Measurements from ENCODE around the gene HAS3.

HAS3 gene

GRCh38 chr16:69093974-69094373 lies 11.5 kb upstream of the HAS3 start:
- no peak for TF ChIP-seq CTCF (conservative IDR thresholded peaks at IDR 0.05; ENCODE audit: low read length)
- DNase-seq (ENCODE audit: low read depth), result no peak

GRCh38 chr16:69094501-69094900 lies 11.0 kb upstream of the HAS3 start:
- TF ChIP-seq CTCF (conservative IDR thresholded peaks at IDR 0.05; ENCODE audit: low read length), result no peak
- H3K4me3 ChIP-seq (ENCODE audit: low read length), result no peak overlapping the region

More at GRCh38 chr16:69093974-69094373, 11.5 kb upstream of the HAS3 start:
- no peak overlapping the region for H3K4me3 ChIP-seq (ENCODE audit: low read length)

GRCh38 chr16:69095193-69095592 lies 10.3 kb upstream of the HAS3 start:
- TF ChIP-seq CTCF (conservative IDR thresholded peaks at IDR 0.05; ENCODE audit: low read length), result no peak
- no peak overlapping the region for H3K4me3 ChIP-seq (ENCODE audit: low read length)
- no peak for DNase-seq (ENCODE audit: low read depth)

More at GRCh38 chr16:69094501-69094900, 11.0 kb upstream of the HAS3 start:
- no peak for DNase-seq (ENCODE audit: low read depth)

GRCh38 chr16:69100071-69100691 lies 5.3 kb upstream of the HAS3 start:
- TF ChIP-seq CTCF (conservative IDR thresholded peaks at IDR 0.05; ENCODE audit: low read length), result no peak
- no peak for DNase-seq (ENCODE audit: low read depth)
- no peak overlapping the region for H3K4me3 ChIP-seq (ENCODE audit: low read length)

GRCh38 chr16:69106491-69107315 lies 1.2 kb downstream of the HAS3 start:
- H3K4me3 ChIP-seq (ENCODE audit: low read length), result peak overlapping the region; percentile 51
- no peak for DNase-seq (ENCODE audit: low read depth)
- no peak for TF ChIP-seq CTCF (conservative IDR thresholded peaks at IDR 0.05; ENCODE audit: low read length)

GRCh38 chr16:69107316-69107962 lies 2.0 kb downstream of the HAS3 start:
- no peak for TF ChIP-seq CTCF (conservative IDR thresholded peaks at IDR 0.05; ENCODE audit: low read length)
- peak overlapping the region; percentile 17; the same call in 1 of the 2 replicates for H3K4me3 ChIP-seq (ENCODE audit: low read length)

More at GRCh38 chr16:69107316-69107962, 2.0 kb downstream of the HAS3 start:
- peak; percentile 15 for DNase-seq (ENCODE audit: low read depth)
